ENCODE results near the gene KDM4C. TPM values are rescaled to one million over a fixed set of nuclear protein-coding genes. Genes with fewer than 3 reads are reported as not detected.
"Not testable (repeated sequence)": the region's sequence is repeated elsewhere in the genome, so short reads cannot be mapped to it uniquely, and the experiment has no call there.

Gene KDM4C
- total RNA-seq, 1 donor from 2014 or later: 18.2 TPM

DNA sequence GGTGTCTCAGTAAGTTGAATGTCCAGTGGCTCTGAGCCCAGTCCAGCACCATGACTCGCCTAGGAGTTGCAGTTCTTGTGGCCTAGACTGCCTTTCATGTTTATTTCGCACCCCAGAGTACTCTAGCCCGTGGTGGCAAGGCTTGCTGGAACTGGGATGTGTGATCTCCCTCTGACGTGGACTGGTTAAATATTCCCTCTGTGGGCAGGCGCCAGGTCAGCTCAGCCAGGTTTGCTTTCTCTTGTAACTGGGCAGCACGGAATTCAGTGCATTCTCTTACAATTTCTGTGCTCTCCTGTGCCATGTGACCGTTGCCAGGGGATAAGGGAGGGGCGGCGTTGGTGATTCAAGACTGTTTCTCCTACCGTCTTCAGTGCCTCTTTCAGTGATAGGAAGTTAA, 270.8 kb downstream of the KDM4C start:
- Histone ChIP-seq H3K4me2 (ENCODE audit: low read length) (no peak overlapping the region), H3K36me3 (ENCODE audit: insufficient read depth, low read length) (no peaks in the 10 kb centered on the region), H3K4me3 (ENCODE audit: insufficient read depth, low read depth, low read length) (no peak overlapping the region), H3K27me3 (ENCODE audit: insufficient read depth, low read length) (no peaks in the 10 kb centered on the region), H3K9ac (ENCODE audit: low read length) (no peak overlapping the region), H4K20me1 (ENCODE audit: insufficient read depth, low read length) (no peaks in the 10 kb centered on the region), H3K27ac (ENCODE audit: low read depth, low read length) (no peak overlapping the region), H3K4me1 (ENCODE audit: insufficient read depth, low read length) (no peaks in the 10 kb centered on the region), H3K79me2 (ENCODE audit: insufficient read depth, low read length) (no peaks in the 10 kb centered on the region), H2AFZ (ENCODE audit: low read depth, low read length) (no peak overlapping the region), H3K9me3 (ENCODE audit: insufficient read depth, low read depth, low read length) (no peaks in the 10 kb centered on the region)
- Mint-ChIP-seq H3K4me3 (ENCODE audit: unreplicated experiment) (no peak overlapping the region), H3K27ac (ENCODE audit: unreplicated experiment) (no peak overlapping the region), H3K4me1 (ENCODE audit: low read depth, unreplicated experiment) (no peaks in the 10 kb centered on the region), H3K9me3 (ENCODE audit: unreplicated experiment) (peaks cover 2% of the 10 kb centered on the region), H3K36me3 (ENCODE audit: low read depth, unreplicated experiment) (peaks cover 11% of the 10 kb centered on the region), H3K27me3 (ENCODE audit: low read depth, unreplicated experiment) (no peaks in the 10 kb centered on the region)
- FAIRE-seq: no peak
- DNase-seq (ENCODE audit: low read depth): no peak
- TF ChIP-seq, protein P1, sequence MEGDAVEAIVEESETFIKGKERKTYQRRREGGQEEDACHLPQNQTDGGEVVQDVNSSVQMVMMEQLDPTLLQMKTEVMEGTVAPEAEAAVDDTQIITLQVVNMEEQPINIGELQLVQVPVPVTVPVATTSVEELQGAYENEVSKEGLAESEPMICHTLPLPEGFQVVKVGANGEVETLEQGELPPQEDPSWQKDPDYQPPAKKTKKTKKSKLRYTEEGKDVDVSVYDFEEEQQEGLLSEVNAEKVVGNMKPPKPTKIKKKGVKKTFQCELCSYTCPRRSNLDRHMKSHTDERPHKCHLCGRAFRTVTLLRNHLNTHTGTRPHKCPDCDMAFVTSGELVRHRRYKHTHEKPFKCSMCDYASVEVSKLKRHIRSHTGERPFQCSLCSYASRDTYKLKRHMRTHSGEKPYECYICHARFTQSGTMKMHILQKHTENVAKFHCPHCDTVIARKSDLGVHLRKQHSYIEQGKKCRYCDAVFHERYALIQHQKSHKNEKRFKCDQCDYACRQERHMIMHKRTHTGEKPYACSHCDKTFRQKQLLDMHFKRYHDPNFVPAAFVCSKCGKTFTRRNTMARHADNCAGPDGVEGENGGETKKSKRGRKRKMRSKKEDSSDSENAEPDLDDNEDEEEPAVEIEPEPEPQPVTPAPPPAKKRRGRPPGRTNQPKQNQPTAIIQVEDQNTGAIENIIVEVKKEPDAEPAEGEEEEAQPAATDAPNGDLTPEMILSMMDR (IDR thresholded peaks at IDR 0.05; ENCODE audit: insufficient read depth, low read depth, low read length): no peak
- no peak for TF ChIP-seq EZH2 (IDR thresholded peaks at IDR 0.05; ENCODE audit: insufficient read depth, low read length)

DNA sequence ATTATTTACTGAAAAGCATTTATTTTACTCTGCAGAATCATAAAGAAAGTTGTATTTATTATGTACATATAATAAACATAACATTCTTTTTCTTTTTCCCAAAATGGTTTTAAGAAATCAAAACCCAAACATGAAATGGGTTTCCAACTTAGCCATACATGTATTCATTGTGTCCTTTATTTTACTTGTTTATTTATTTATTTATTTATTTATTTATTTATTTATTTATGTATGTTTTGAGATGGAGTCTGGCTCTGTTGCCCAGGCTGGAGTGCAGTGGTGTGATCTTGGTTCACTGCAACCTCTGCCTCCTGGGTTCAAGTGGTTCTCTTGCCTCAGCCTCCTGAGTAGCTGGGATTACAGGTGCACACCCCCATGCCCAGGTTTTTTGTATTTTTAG, 273.2 kb downstream of the KDM4C start:
- not testable (repeated sequence) for H3K4me3 ChIP-seq (ENCODE audit: insufficient read depth, low read depth, low read length); H3K27ac Mint-ChIP-seq (ENCODE audit: unreplicated experiment); H3K27me3 Mint-ChIP-seq (ENCODE audit: low read depth, unreplicated experiment); H3K27me3 ChIP-seq (ENCODE audit: insufficient read depth, low read length); H3K79me2 ChIP-seq (ENCODE audit: insufficient read depth, low read length); H3K27ac ChIP-seq (ENCODE audit: low read depth, low read length); FAIRE-seq; H2AFZ ChIP-seq (ENCODE audit: low read depth, low read length); H3K4me1 ChIP-seq (ENCODE audit: insufficient read depth, low read length); H3K9me3 Mint-ChIP-seq (ENCODE audit: unreplicated experiment); H3K9me3 ChIP-seq (ENCODE audit: insufficient read depth, low read depth, low read length); H4K20me1 ChIP-seq (ENCODE audit: insufficient read depth, low read length); H3K4me3 Mint-ChIP-seq (ENCODE audit: unreplicated experiment); H3K36me3 ChIP-seq (ENCODE audit: insufficient read depth, low read length); H3K4me1 Mint-ChIP-seq (ENCODE audit: low read depth, unreplicated experiment); H3K4me2 ChIP-seq (ENCODE audit: low read length); DNase-seq (ENCODE audit: low read depth); H3K9ac ChIP-seq (ENCODE audit: low read length)
- peaks cover 13% of the 10 kb centered on the region for H3K36me3 Mint-ChIP-seq (ENCODE audit: low read depth, unreplicated experiment)

DNA sequence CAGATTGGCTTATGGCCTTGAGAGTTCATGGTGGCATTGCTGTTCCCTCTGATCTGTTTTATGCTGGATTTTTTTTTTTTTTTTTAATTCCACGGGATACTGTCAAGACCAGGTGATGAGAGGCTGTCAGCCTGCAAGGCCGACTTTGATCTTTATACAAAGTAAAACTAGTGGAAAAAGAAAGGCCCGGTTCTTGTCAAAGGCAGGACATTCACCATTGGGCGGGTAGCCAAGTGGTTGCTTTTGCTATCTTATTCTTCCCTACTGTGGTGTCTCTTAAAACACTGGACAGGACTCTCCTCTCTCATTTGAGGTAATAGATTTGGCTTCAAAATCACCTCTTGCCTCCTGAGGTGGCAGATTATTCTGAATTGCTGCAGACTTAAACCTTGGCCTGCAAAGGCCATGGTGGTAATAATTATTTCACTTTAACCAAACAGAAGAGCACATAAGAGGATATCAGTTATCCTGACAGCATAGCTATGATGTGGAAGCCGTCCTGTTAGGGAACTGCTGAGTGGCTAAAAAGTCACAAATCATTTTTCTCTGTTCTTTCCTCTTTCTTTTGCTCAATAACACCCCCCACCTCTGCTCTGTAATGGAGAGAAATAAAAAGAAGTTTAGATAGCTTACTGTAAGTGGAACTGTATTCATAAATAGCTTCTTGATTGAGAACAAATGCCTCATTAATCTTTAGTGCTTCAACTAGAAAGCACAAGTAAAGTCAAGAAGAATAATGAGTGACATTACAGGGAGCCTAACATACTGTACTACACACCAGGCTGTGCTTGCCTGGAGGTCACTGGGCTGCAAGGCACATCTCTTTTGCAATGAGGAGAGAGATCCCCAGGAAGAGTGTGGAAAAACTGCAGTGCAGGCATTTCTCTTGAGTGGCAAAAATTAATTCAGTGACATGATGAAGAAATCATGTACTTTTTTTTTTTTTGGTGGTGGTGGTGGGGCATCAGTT, 275.6 kb downstream of the KDM4C start:
- Mint-ChIP-seq H3K9me3 (ENCODE audit: unreplicated experiment) (no peaks in the 10 kb centered on the region), H3K4me1 (ENCODE audit: low read depth, unreplicated experiment) (no peaks in the 10 kb centered on the region), H3K27me3 (ENCODE audit: low read depth, unreplicated experiment) (no peaks in the 10 kb centered on the region), H3K36me3 (ENCODE audit: low read depth, unreplicated experiment) (peaks cover 11% of the 10 kb centered on the region), H3K4me3 (ENCODE audit: unreplicated experiment) (no peak overlapping the region), H3K27ac (ENCODE audit: unreplicated experiment) (no peak overlapping the region)
- no peak overlapping the region for H3K9ac ChIP-seq (ENCODE audit: low read length)
- no peaks in the 10 kb centered on the region for H3K79me2 ChIP-seq (ENCODE audit: insufficient read depth, low read length)
- H3K27ac ChIP-seq (ENCODE audit: low read depth, low read length): no peak overlapping the region
- TF ChIP-seq, protein P1 (IDR thresholded peaks at IDR 0.05; ENCODE audit: insufficient read depth, low read depth, low read length): no peak
- no peak for TF ChIP-seq EZH2 (IDR thresholded peaks at IDR 0.05; ENCODE audit: insufficient read depth, low read length)
- no peak overlapping the region for H2AFZ ChIP-seq (ENCODE audit: low read depth, low read length)
- no peaks in the 10 kb centered on the region for H4K20me1 ChIP-seq (ENCODE audit: insufficient read depth, low read length)
- H3K4me3 ChIP-seq (ENCODE audit: insufficient read depth, low read depth, low read length): no peak overlapping the region
- H3K4me1 ChIP-seq (ENCODE audit: insufficient read depth, low read length): no peaks in the 10 kb centered on the region
- no peaks in the 10 kb centered on the region for H3K9me3 ChIP-seq (ENCODE audit: insufficient read depth, low read depth, low read length)
- no peaks in the 10 kb centered on the region for H3K27me3 ChIP-seq (ENCODE audit: insufficient read depth, low read length)
- H3K4me2 ChIP-seq (ENCODE audit: low read length): no peak overlapping the region
- FAIRE-seq (peak; percentile 9), DNase-seq (ENCODE audit: low read depth) (no peak)
- no peaks in the 10 kb centered on the region for H3K36me3 ChIP-seq (ENCODE audit: insufficient read depth, low read length)
